HG03520 (cell line): ENCODE results near the gene LIN52.
"Not testable (repeated sequence)": the region's sequence is repeated elsewhere in the genome, so short reads cannot be mapped to it uniquely, and the experiment has no call there.

ENCODE experiments used
- ATAC-seq: cut with Tn5 transposase; IDR thresholded peaks from one replicate; pipeline ENCODE4 v1.9.1; 2021; ENCODE audit warnings: mild to moderate bottlenecking, moderate library complexity; ENCODE audit not compliant: unreplicated experiment

The LIN52 gene

DNA sequence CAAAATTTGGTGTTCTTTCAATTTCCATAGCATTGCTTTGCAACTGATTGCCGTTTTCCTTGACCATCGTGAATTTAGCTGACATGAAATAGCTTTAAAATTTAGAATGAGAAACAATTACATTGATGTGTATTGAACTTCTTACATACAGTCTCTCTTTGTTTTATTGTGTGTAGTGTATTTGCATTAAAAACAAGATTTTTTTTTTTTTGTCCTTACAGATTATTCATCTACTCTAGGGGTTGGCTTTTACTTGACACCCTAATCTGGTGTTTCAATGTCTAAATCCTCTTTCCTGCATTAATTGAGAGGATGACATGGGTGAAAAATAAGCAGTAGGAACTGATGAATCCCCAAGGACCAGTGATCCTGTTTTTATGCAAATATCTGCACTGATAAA, 20.6 kb downstream of the LIN52 start:
- ATAC-seq: no peak

DNA sequence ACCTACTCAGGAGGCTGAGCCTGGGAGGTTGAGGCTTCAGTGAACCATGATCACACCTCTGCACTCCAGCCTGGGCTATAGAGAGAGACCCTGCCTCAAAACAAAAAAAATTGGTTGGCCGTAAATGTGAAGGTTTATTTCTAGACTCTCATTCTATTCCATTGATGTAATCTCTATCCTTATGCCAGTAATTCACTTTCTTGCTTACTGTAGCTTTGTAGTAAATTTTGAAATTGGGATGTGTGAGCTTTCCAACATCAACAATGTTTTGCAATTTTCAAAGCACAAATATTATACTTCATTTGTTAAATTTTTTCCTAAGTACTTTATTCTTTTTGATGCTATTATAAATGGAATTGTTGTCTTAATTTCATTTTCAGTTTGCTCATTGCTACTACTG, 24.6 kb downstream of the LIN52 start:
- no peak for ATAC-seq

DNA sequence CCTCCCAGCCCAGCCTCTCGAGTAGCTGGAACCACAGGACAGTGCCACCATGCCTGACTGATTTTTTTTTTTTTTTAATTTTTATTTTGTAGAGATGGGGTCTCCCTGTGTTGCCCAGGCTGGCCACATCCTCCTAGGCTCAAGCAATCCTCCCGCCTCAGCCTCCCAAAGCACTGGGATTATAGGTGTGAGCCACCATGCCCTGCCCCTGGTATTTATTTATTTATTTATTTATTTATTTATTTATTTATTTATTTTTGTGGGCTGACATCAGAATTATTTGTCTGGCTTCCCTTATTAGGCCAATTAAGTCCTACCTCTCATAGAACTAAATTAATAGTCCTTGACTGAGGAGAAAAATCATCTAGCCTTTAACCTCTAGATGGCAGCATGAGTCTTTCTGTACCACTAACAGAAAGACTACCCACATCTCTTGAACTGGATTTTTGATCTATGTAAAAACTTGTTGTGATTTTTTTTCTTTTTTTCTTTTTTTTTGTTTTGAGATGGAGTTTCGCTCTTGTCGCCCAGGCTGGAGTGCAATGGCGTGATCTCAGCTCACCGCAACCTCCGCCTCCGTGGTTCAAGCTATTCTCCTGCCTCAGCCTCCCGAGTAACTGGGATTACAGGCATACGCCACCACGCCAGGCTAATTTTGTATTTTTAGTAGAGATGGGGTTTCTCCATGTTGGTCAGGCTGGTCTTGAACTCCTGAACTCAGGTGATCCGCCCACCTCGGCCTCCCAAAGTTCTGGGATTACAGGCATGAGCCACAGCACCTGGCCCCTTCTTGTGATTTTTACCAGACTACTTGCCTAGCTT, 26.9 kb downstream of the LIN52 start:
- ATAC-seq: not testable (repeated sequence)

DNA sequence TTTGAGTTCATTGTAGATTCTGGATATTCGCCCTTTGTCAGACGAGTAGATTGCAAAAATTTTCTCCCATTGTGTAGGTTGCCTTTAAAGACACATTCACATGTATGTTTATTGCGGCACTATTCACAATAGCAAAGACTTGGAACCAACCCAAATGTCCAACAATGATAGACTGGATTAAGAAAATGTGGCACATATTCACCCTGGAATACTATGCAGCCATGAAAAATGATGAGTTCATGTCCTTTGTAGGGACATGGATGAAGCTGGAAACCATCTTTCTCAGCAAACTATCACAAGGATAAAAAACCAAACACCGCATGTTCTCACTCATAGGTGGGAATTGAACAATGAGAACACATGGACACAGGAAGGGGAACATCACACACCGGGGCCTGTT, 40.7 kb downstream of the LIN52 start:
- ATAC-seq: not testable (repeated sequence)

DNA sequence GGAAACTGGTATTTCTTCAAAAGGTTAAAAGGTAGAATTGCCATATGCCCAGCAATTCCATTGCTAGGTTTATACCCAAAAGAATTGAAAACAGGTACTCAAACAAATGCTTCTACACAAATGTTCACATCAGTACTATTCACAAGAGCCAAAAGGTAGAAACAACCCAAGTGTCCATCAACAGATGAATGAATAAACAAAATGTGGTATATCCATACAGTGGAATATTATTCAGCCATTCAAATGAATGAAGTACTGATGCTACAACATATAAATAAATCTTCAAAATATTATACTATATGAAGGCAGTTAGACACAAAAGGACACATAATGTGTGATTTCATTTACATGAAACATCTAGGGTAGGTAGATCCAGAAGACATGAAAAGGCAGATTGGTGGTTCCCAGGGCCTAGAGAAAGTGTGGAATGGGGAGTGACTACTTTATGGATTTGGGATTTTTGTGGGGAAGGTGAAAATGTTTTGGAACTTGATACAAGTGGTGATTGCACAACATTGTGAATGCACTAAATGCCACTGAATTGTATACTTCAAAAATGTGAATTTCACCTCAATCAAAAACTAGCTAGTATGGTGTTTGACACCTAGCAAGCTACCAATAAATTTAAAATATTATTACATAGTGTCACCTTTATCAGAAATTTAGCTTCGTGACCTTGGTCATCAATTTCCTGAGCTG, 41.7 kb downstream of the LIN52 start:
- ATAC-seq: no peak

DNA sequence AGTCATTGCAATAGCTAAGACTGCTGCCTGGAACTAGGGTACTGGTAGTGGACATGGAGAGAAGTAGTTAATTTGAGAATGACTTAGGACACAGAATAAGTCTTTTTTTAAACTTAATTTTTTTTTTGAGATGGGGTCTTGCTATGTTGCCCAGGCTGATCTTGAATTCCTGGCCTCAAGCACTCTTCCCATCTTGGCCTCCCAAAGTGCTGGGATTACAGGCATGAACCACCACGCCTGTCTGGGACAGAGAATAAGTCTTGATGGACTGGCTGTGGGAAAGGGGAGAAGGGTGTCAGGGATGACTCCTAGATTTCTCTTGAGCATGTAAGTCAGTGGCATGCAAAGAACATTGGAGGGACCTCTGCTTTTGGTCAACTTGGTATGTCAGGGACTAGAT, 42.9 kb downstream of the LIN52 start:
- no peak for ATAC-seq

DNA sequence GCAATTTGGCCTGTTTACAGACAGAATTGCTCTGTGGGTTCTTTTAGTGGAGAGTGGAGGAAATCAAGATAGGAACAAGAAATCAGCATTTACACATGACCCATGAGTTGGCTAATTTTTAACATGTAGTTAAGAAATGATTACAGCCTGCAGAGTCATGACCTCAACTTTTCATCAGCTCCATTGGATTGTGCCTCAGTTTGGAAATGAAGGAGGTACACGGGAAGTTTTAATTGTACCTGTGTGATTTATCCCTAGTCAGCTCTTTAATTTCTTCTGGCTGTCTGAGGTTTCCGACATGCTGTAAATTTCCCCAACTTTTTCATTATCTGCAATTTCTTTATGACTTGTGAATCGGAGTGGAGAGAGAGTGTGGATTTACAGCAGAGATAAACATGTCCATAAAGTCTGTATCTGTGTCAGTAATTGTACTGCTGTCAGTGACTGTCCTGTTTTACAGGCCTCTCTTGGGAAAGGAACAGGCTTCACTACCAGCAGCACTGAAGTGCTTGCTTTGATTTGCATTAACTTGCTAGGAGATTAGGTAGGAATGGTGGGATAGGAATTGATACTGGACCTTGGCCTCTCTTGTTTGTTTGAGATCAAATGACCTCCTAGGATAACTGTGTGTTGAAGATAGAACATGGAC, 49.2 kb downstream of the LIN52 start:
- ATAC-seq: no peak

DNA sequence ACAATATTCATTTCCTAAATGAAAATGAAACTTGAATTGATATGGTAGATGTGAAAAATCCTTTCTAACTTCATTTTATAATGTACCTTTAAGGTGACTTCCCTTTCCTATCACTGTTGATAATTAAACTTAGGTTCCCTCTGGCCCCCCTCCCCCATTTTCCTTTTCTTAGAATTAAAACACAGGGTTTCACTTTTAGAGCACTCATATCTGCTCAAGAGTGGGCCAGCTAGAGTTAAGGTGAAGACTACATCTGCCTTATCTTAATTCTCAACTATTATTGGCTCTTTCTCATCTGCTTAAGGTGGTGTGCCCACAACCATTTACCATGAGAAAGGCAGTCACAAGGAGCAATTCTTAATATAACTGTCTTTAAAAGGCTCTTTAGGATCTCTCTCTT, 49.7 kb downstream of the LIN52 start:
- no peak for ATAC-seq

DNA sequence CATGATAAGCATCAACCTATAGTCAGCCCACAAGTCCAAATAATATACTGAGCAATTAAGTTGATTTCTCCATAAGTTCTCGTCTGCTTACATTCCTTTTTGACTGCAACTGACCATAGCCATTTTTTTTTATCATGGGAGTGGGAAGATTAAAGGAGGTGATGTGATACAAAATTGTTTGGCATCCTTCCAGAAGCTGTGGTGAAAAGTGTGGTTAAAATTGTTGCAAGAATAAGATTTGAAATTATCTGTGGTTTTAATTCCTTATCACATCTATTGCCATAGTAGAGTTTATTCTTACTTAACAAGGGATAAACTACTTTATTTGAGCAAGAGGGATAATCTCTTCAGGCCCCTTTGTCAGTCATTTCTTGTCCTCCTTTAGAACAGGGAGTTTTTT, 50.7 kb downstream of the LIN52 start:
- ATAC-seq: no peak

DNA sequence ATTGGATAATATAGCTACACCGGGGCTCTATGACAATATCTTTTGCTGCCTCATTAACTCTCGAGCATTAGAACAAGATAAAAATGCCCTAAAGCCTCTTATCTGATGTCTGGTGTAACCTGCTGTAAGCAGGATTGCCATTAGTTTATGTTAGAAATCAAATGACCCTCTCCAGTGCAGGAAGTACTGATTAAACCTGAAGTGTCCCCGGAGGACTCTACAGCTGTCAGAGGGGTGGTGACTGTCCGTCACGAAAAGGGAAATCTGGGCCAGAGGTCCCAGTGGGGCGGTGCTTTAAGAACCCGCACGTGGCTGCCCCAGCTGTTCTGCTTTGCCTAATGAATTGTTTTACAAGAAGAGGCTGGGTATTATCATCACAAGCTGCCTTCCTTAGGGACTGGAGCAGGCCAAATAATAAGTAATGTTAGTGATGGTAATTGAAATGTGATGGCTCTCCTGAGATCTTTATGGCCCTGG, 55.7 kb downstream of the LIN52 start:
- no peak for ATAC-seq

DNA sequence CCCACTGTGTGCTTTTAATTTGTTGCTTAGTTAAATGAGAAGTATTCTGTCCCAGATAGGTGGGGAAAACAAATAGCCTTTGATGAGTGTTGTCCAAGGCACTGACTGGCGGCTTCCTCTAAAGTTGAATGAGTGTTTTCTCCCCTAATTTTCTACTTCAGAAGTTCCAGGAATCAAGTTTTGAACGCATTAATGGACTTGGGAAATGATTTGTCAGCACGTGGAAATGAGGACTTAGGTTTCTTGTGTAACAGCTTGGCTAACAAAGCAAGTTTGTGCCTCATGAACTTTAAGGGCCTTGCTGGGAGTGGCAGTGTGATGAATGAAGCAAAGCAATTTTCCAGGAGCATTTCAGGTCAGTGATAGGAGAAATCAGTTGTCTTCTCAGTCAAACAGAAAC, 56.9 kb downstream of the LIN52 start:
- no peak for ATAC-seq

DNA sequence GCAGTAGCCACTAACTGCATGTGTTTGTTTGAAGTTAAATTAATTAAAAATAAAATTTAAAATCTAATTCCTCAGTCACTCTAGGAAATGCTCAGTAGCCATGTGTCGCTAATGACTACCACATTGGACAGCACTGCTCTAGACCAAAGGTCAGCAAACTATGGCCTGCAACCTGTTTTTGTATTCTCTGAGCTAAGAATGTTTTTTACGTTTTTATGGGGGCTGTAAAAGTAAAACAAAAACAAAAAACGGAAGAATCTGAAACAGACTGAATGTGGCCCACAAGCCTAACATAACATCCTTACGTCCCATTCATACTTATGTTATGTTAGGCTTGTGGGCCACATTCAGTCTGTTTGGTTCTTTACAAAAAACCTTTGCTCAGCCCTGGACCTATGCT, 57.8 kb downstream of the LIN52 start:
- no peak for ATAC-seq

DNA sequence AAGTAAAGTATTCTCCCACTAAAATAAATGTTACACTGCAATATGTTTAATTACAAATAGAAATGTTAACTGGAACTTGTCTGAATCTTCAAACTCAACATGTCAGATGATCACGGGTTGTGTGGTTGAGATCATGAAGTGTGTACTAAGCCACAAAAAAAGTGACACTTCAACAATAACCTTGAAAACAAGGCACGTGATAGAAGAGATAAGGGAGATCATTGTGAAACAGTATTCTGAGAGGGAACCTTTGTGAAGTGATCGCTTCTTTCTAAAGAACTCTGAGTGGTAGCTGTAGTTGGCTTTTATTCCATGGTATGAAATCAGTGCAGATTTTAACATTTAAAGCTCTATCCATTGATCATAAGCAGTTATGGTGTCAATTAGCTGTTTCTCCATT, 60.0 kb downstream of the LIN52 start:
- ATAC-seq: no peak

DNA sequence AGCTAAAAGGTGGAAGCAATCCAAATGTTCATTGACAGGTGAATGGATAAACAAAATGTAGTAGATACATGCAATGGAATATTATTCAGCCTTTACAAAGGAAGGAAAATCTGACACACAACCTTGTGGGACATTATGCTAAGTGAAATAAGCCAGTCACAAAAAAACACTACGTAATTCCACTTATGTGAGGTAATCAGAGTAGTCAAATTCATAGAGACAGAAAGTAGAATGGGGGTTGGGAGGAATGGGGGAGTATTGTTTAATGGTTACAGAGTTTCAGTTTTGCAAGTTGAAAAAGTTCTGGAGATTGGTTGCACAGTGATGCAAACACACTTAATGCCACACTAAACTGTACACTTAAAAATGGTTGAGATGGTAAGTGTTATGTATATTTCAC, 62.8 kb downstream of the LIN52 start:
- ATAC-seq: no peak

DNA sequence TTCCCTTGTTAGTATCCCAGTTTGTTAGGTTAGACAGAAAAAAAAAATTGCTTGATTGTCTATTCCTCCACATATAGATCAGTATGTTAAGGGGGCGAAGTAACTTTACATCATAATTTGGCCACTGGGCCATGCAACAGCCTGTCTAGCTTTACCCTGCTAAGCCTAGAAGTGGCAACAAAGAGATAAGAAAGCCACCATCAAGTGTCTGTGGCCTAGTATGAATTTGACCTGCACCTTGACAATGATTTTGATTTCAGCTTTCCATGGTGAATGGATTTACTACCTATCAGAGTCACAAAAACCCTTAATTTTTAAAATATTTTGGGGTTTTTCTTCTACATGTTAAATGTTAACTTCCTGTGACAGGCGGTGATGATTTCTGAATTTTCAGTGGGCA, 63.9 kb downstream of the LIN52 start:
- ATAC-seq: no peak

DNA sequence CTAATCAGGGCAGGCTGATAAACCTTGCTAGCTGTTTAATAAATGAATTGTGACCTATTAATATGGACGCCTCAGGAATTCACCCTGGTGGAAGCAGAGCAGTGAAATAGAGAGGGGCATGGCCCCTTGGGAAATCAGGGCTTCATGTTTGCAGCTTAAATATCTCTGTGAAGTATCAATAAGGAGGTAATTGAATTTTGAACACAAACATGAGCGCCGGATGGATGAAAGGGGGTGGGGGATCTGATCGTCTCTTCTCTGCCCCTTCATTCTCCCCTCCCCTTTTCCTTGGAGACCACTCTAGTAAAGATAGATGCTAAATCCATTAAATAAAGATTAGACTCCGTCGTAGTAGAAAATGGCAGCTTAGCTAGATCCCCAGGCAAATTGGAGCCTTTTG, 70.5 kb downstream of the LIN52 start:
- no peak for ATAC-seq

DNA sequence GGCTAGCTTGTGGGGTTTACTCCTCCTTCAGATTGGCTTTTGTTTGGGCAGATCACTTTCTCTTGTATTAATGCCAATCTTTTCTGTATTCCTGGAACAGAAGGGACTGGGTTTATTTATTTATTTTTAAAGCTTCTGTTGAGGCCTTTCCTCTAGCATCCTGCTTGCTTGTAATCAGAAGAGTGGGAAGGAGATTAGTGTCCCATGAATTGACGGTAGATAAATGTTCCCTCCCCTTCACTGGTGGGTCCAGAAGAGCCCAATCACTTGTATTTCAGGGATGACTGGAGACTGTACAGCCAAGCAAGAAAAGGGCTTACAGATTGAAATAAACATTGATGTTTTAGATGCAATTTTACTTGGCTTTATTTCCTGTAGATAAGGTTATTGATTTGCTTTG, 71.0 kb downstream of the LIN52 start:
- ATAC-seq: no peak

DNA sequence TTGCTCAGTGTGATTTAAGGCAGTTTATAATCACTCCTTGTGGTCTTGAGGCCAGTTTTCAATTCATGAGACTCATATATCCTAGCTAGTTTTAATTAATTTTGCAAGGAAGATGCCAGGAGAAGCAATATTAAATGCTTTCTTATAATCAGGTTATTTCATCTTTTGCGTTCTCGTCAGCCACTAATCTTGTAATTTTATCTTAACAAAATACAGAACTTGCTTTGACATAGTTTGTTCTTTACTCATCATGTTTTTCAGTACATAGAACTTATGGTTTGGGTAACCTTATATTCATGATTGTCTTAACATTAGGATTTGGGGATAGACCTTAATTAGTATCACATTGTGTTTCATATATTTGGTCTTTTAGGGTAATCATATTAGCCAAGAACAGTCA, 76.0 kb downstream of the LIN52 start:
- no peak for ATAC-seq

DNA sequence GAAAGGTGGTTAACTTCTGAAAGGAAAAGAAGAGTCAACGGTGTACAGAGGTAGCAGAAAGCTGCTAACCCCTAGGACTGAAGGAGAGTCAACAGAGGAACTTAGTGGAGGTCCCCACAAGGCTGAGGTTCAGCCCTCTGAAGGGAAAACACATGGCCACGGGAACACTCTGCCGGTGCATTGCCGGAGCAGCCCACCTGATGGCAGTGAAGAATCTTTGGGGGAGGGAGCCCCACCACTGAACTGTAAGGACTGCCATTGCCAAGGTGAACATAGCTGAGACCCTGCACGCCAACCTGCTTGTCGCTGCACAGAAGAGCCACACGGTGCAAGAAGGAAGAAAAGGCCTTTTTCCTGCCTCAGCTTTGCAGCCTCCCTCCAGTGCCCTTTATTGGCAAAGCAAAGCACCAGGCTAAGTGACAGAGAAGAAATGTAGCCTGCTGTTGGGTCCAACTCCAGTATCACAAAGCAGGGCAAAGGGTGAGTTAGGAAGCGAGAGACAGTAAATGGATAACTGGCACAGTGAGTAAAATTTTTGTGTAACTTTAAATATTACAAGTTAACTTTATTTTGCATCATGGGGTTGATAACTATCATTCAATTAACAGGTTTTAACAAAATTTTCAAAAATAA, 76.9 kb downstream of the LIN52 start:
- ATAC-seq: no peak

DNA sequence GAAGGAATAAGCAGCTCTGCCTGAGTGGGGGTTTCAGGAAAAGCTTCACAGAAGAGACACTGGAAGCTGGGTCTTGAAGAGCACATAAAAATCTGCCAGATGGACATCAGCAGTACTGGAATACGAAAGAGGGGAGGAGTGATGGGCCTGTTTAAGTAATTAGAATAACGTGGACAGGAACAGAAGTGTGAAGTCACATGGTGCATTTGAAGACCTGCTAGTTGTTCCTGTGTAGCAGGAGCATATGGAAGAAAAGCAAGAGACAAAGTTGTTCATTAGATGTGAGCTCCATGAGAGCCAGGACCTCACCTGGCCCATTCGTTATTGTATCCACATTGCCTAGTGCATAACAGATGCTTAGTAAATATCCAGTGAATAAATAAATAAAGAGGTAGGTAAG, 85.2 kb downstream of the LIN52 start:
- ATAC-seq: no peak

DNA sequence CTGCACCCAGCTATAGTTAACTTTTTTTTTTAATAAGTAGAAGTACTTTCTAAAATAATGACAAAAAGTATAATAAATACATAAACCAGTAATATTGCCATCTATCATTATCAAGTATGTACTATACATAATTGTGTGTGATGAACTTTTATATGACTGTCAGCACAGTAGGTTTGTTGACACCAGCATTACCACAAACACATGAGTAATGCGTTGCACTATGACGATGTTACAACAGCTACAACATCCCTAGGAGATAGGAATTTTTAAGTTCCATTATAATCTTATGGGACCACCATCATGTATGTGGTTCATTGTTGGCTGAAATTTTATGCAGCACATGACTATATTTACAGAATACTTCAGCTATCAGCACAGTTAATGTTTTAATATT, 91.6 kb downstream of the LIN52 start:
- ATAC-seq: no peak

DNA sequence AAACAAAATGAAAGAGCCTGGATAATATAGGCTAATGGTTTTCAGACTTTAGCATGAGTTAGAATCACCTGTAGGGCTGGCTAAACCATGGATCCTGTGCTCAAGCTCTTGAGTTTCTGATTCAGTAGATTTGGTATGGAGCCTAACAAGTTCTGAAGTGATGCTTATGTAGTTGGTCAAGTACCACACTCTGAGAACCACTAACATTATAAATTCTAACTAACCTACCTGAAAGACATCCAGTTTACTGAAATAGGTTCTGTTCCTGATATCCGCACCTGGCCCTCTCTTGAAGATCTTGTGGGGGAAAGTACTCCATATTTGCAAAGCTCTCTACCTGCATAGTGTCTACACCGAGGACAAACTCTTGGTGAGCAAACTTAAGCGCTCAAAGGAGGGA, 95.1 kb downstream of the LIN52 start:
- no peak for ATAC-seq
